Endometrial microvascular endothelial cells (primary cell): ENCODE results near the gene NHLH2. TPM values are rescaled to one million over a fixed set of nuclear protein-coding genes. Genes with fewer than 3 reads are reported as not detected.

ENCODE experiments used
- in situ Hi-C: cut with HindIII; loops from 2 replicates; pipeline ENCODE4 v1.10.0; 2017; ENCODE audit warnings: low sequenced_read_pairs, low pct_unique_long_range_greater_than_20kb; ENCODE audit errors: inconsistent ontology term
- total RNA-seq: library from RNA; depleted of rRNA; stranded (reverse); fragments of >200 nt; gene quantifications from one replicate; pipeline ENCODE4 v1.2.3, GENCODE V29; 2015; ENCODE audit errors: inconsistent ontology term

The NHLH2 gene
- total RNA-seq, 1 donor from 2014 or later, result not detected

DNA sequence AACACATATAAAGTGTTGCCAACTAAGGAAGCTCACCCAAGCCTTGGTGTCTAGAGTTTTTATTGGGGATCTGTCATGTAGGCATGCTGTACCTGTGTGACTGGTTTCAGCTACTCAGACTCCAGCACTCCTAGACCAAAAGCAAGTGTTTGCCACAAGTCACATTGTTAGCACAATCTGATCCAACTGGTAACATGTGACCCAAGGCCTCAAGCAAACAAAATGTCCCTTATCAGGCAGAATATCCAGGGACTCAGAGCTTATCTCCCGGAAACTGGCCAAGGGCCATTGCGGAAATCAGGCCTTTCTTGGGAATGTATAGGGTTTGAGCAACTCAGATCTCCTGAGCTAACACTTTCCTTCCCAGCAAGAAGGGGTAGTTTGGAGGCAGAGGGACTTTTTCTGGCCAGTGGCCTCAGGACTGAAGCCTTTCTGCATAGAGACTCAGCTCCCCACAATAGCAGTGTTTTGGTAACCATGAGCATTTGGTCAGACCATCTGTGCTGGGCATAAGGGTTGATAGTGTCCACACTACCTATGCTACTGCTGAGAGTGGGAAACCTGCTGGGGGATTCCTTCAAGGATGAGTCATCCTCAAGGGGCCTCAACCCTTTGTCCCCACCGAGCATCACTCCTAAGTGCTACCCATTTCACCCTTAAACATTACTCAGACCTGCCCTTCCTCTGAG is 29.6 kb downstream of the NHLH2 start:
- in situ Hi-C loops, result no loop called here

DNA sequence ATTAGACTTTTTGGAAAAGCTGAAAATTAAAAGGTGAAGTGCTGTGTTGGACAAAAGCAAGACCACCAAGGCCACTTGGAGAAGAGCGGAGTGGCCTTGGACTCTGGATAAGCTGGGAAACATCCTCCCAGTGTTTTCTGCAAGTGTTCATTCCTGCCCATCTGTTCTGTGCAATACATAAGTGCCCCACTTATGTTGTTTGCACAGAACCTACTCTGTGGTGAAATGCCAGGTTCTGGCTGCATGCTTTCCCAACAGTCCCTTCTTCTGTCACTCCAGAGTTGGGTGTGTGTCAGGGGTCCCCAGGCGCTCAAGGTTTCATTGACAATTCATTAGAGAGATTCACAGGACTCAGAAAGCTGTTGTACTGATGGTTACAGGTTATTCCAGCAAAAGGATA is 30.3 kb downstream of the NHLH2 start:
- in situ Hi-C loops, result no loop called here

- in situ Hi-C loops, result no loop called here
These were observed 31.1 kb downstream of the NHLH2 start for GRCh38 chr1:115809847-115810246.

- in situ Hi-C loops, result no loop called here
These were observed 31.9 kb downstream of the NHLH2 start for GRCh38 chr1:115809076-115809475.

- in situ Hi-C loops, result no loop called here
These were observed 33.2 kb downstream of the NHLH2 start for GRCh38 chr1:115807723-115808122.

- in situ Hi-C loops, result no loop called here
These were observed 35.3 kb downstream of the NHLH2 start for GRCh38 chr1:115805597-115805996.

DNA sequence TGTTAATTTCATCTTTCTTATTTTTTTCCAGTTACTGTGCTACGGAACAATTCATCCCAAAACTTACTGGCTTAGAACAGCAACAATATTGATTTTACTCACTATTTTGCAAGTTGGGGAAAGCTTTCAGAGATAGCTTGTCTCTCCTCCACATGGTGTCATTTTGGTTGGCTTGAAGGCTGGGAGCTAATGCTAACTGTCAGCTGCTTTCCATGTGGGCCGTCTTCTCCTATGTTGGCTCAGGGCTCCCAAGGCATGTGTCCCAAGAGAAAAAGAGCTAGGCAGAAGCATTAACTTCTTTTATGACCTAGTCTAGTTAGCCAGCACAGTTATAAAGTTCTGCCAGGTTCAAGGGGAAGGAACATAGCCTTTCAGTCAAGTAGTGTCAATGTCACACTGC is 38.5 kb downstream of the NHLH2 start:
- in situ Hi-C loops, result no loop called here

- in situ Hi-C loops, result loop anchor here (10.0 kb wide), 1 partner anchor 157 kb away; no protein-coding TSS in a partner anchor
These were observed 43.4 kb downstream of the NHLH2 start for GRCh38 chr1:115797486-115797885.

DNA sequence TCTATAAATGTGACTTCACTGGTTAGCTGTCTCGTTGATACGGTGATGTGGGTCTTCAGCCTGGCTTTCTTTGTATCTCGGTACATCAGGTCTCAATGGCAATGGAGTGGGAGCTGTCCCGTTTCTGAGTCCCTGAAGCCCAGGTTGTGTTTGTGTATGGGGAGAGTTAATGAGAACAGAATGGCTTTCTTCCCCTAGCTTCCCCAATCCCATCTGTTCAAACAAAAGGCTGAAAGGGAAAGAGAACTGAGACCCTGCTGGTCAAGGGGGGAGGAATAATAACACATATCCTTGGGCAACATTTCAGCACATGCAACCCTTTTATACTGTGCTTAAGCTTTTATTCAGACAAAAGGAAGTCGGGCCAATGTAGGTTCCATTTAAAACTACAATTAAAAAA is 44.0 kb downstream of the NHLH2 start:
- in situ Hi-C loops, result loop anchor here (10.0 kb wide), 1 partner anchor 158 kb away; no protein-coding TSS in a partner anchor

GRCh38 chr1:115796036-115796435 is 44.9 kb downstream of the NHLH2 start:
- in situ Hi-C loops, result loop anchor here (10.0 kb wide), 1 partner anchor 159 kb away; no protein-coding TSS in a partner anchor

DNA sequence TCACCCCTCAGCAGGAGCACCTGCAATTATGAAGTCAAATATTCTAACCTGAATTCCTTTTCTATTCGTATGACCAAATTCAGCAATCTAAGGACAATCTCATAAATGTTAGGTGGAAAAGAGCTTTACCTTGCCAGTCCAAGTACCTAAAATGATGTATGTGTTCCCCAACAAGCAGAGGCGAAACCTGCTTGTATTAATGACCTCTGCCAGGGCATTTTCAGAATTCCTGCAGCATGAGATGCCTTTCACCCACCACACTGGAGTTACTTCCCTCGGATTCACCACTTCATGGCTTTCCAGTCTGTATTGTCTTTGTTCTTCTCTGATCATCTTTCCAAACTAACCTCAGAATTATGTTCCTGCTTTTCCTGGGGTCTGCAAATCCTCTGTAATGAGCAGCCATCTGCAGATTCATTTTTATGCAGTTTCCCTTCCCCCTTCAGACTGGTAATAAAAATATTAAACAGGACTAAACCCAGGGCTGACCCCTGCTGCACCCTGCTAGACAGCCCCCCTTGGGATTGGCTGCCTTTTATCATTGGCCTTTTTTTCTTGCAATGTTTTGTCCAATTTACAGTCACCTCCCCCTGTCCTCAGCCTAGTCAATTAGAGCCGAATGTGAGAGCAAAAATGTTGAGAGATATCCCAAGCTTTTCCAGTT is 45.8 kb downstream of the NHLH2 start:
- in situ Hi-C loops, result loop anchor here (10.0 kb wide), 1 partner anchor 160 kb away; no protein-coding TSS in a partner anchor

DNA sequence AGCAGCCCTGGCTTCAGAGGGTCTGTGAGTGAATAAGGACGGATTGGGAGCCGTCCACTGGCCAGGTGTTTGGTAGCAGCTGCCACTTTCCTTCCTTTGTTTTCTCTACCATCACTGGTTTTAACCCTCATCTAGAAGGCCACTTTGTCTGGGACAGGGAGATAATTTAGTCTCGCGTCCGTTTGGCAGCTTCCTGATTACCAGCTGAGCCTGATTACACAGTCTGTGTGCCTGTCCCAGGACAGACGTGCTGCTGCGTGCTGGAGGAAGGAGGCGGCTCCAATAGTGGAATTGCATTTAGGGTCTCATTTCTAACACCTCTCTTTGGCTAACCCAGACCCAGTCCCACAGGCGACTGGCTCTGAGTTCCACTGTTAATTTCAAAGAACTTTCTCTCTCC is 47.8 kb downstream of the NHLH2 start:
- in situ Hi-C loops, result loop anchor here (10.0 kb wide), 1 partner anchor 162 kb away; no protein-coding TSS in a partner anchor

DNA sequence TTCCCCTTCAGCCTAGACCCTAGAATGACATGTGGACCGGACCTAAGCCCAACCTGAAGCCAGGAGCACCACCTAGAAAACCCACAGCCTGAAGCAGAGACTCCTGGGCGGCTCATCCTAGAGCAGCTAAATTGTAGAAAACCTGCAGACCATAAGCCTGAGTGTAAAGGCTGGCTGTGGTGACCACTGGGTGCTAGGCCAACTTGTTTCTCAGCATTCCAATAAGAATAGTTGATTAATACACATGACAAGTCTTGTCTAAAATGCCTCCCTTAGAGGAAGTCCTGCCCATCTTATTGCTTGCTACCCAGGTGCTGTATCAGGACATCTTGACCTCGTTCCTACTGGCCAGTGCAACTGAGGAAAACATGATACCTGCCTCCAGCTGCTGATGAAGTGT is 49.1 kb downstream of the NHLH2 start:
- in situ Hi-C loops, result loop anchor here (10.0 kb wide), 1 partner anchor 163 kb away; no protein-coding TSS in a partner anchor

DNA sequence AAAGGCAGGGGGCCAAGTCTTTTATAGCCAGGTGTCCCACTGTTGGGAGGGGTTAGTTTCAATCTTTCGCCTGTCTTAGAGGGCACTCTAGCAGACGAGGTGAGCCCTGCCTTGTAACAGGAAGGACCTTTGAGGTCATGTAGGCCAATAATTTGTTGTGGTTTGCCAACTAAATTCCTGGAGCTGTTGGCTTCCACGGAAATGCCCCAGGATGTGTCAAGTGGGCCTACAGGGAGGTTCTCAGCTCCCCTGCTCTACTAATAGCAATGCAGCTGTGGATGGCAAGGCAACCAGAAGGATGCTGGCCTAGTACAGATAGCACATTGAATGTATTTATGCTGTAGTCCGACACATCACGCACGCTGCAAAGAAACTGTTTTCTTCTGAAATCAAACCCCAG is 50.1 kb downstream of the NHLH2 start:
- in situ Hi-C loops, result loop anchor here (10.0 kb wide), 1 partner anchor 164 kb away; no protein-coding TSS in a partner anchor

DNA sequence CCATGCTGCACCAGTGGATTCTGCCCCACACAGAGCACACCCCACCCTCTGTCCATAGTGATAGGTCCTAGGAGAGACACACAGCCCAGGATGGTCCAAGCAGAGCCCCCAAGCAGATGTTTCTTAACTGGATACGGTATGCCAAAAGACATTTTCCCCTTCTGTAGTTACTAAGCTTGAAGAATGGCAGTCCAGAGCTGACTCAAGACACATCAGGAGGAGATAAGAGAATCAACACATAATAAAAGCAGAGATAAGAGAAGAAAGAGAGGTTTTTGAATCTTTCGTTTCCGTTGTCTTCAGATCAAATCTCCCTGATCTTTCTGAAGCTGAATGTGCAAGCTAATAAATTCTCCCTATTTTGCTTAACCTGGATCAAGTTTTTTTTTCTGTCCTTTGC is 50.6 kb downstream of the NHLH2 start:
- in situ Hi-C loops, result loop anchor here (10.0 kb wide), 1 partner anchor 164 kb away; no protein-coding TSS in a partner anchor

Other genes starting within 250 kb of the NHLH2 start
- gene VANGL1, start 199.2 kb downstream of the NHLH2 start, total RNA-seq, result 29.0 TPM
- gene CASQ2, start 72.4 kb downstream of the NHLH2 start, total RNA-seq, result not detected
- not detected for gene SLC22A15, start 135.4 kb upstream of the NHLH2 start, total RNA-seq